ENCODE results near the gene YWHAQ. TPM values are rescaled to one million over a fixed set of nuclear protein-coding genes. Genes with fewer than 3 reads are reported as not detected.

Gene YWHAQ
- total RNA-seq, 1 donor from 2014 or later: 655 TPM

DNA sequence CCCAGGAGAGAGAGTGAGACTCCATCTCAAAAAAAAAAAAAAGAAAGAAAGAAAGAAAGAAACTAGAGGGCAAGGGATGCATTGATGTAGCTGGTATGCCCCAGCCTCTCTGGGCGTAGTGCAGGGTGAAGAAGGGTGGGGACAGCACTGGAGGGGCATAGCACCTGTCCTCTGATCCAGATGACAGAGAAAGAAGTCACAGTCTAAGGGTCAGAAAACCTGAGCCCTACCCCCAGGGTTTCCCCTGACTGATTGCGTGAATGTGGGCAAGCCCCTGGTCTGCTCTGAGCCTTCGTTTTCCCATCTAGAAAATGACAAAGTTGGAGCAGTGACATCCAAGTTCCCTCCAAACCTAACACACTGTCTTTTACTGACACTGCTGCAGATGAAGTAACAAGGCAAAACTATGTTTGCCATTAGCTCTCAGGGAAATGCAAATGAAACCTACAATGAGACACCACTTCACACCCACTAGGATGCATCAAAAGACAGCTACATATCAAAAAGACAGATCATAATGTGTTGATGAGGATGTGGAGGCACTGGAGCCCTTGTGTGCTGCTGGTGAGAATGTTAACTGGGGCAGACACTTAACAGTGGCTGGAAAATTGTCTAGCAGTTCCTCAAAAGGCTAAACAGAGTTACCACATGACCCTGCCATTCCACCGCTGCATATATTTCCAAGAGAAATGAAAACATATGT is 19.5 kb upstream of the YWHAQ start:
- peaks cover 18% of the 10 kb centered on the region for H3K27me3 Mint-ChIP-seq (ENCODE audit: insufficient read depth, low read depth)
- no peak overlapping the region for H3K9ac ChIP-seq

DNA sequence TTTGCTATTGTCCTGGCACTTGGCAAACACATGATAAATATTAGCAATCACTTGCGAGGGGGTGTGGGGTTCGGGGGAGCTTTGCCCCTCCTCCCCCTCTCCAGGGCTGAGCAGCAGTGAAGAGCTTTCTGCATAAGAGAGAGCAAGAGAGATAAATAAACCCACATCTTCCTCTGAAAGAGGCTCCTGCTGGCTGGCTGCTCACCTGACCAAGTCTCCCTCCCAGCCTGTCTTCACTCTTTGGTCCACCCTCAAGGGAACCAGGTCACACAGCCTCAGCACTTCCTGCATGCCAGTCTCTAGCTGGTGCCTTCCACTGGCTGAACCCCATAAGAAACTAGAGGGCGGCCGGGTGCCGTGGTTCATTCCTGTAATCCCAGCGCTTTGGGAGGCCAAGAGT is 18.5 kb upstream of the YWHAQ start:
- H3K27ac Mint-ChIP-seq: no peak overlapping the region
- H3K79me2 ChIP-seq (ENCODE audit: low read depth): no peaks in the 10 kb centered on the region
- TF ChIP-seq, protein P1, sequence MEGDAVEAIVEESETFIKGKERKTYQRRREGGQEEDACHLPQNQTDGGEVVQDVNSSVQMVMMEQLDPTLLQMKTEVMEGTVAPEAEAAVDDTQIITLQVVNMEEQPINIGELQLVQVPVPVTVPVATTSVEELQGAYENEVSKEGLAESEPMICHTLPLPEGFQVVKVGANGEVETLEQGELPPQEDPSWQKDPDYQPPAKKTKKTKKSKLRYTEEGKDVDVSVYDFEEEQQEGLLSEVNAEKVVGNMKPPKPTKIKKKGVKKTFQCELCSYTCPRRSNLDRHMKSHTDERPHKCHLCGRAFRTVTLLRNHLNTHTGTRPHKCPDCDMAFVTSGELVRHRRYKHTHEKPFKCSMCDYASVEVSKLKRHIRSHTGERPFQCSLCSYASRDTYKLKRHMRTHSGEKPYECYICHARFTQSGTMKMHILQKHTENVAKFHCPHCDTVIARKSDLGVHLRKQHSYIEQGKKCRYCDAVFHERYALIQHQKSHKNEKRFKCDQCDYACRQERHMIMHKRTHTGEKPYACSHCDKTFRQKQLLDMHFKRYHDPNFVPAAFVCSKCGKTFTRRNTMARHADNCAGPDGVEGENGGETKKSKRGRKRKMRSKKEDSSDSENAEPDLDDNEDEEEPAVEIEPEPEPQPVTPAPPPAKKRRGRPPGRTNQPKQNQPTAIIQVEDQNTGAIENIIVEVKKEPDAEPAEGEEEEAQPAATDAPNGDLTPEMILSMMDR (IDR thresholded peaks at IDR 0.05): no peak
- TF ChIP-seq EZH2 (IDR thresholded peaks at IDR 0.05) (no peak), EZH2phosphoT487 (IDR thresholded peaks at IDR 0.05) (no peak)
- H3K9me3 Mint-ChIP-seq: peaks cover 3% of the 10 kb centered on the region
- H3K4me1 Mint-ChIP-seq: peaks cover 19% of the 10 kb centered on the region
- H4K20me1 ChIP-seq (ENCODE audit: low read depth): no peaks in the 10 kb centered on the region
- H2AFZ ChIP-seq (replicated peaks): no peak overlapping the region
- H3K4me3 ChIP-seq: no peak overlapping the region
- H3K27me3 ChIP-seq: no peaks in the 10 kb centered on the region
- no peak overlapping the region for H3K27ac ChIP-seq
- H3K36me3 Mint-ChIP-seq: no peaks in the 10 kb centered on the region
- no peaks in the 10 kb centered on the region for H3K36me3 ChIP-seq
- peaks cover 18% of the 10 kb centered on the region for H3K27me3 Mint-ChIP-seq (ENCODE audit: insufficient read depth, low read depth)
- no peaks in the 10 kb centered on the region for H3K9me3 ChIP-seq (ENCODE audit: low read depth)
- H3F3A ChIP-seq (ENCODE audit: low read depth): no peaks in the 10 kb centered on the region
- H3K4me3 Mint-ChIP-seq: no peak overlapping the region
- DNase-seq (ENCODE audit: low spot score): no peak
- no peak overlapping the region for H3K4me2 ChIP-seq
- H3K9ac ChIP-seq: no peak overlapping the region
- H3K4me1 ChIP-seq: no peaks in the 10 kb centered on the region

More for the DNA sequence above, 19.5 kb upstream of the YWHAQ start:
- Mint-ChIP-seq H3K4me3 (no peak overlapping the region), H3K9me3 (peaks cover 3% of the 10 kb centered on the region), H3K27ac (peak overlapping the region; percentile 67), H3K36me3 (no peaks in the 10 kb centered on the region), H3K4me1 (peaks cover 24% of the 10 kb centered on the region)
- no peaks in the 10 kb centered on the region for H3K27me3 ChIP-seq
- H2AFZ ChIP-seq (replicated peaks): no peak overlapping the region
- no peaks in the 10 kb centered on the region for H3K36me3 ChIP-seq
- H4K20me1 ChIP-seq (ENCODE audit: low read depth): no peaks in the 10 kb centered on the region
- DNase-seq (ENCODE audit: low spot score): no peak
- no peaks in the 10 kb centered on the region for H3K9me3 ChIP-seq (ENCODE audit: low read depth)
- no peak overlapping the region for H3K27ac ChIP-seq
- no peaks in the 10 kb centered on the region for H3F3A ChIP-seq (ENCODE audit: low read depth)
- no peaks in the 10 kb centered on the region for H3K79me2 ChIP-seq (ENCODE audit: low read depth)
- H3K4me3 ChIP-seq: no peak overlapping the region
- TF ChIP-seq, protein P1 (IDR thresholded peaks at IDR 0.05): no peak
- TF ChIP-seq EZH2phosphoT487 (IDR thresholded peaks at IDR 0.05): no peak
- TF ChIP-seq EZH2 (IDR thresholded peaks at IDR 0.05): no peak
- H3K4me2 ChIP-seq: no peak overlapping the region
- no peaks in the 10 kb centered on the region for H3K4me1 ChIP-seq

DNA sequence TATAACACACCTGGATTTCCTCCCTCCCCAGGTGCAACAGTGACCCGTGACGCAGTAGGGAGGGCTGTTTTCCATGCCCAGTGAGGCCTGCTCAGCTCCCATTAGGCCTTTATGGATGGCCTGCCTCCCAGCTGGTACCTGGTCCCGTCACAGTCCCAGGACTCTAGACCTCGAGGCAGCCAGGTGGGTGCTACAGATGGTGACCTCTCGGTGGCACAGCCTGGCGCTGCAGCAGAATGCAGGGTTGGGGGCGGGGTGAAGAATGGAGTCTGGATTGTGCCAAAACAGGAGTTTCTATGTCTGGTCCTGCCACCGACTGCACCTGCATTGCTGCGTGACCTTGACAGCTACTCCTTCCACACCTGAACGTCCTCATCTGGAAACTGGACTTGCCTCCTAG is 18.0 kb upstream of the YWHAQ start:
- no peak overlapping the region for H2AFZ ChIP-seq (replicated peaks)
- peaks cover 20% of the 10 kb centered on the region for H3K4me1 Mint-ChIP-seq
- no peak overlapping the region for H3K27ac ChIP-seq
- no peaks in the 10 kb centered on the region for H3K4me1 ChIP-seq
- no peak for TF ChIP-seq EZH2 (IDR thresholded peaks at IDR 0.05)
- TF ChIP-seq, protein P1 (IDR thresholded peaks at IDR 0.05): no peak
- TF ChIP-seq EZH2phosphoT487 (IDR thresholded peaks at IDR 0.05): no peak
- no peak overlapping the region for H3K27ac Mint-ChIP-seq
- no peaks in the 10 kb centered on the region for H3K36me3 ChIP-seq
- no peak overlapping the region for H3K9ac ChIP-seq
- H3K27me3 Mint-ChIP-seq (ENCODE audit: insufficient read depth, low read depth): peaks cover 18% of the 10 kb centered on the region
- H4K20me1 ChIP-seq (ENCODE audit: low read depth): no peaks in the 10 kb centered on the region
- H3K79me2 ChIP-seq (ENCODE audit: low read depth): no peaks in the 10 kb centered on the region
- H3K27me3 ChIP-seq: no peaks in the 10 kb centered on the region
- H3K36me3 Mint-ChIP-seq: no peaks in the 10 kb centered on the region
- no peak for DNase-seq (ENCODE audit: low spot score)
- peaks cover 3% of the 10 kb centered on the region for H3K9me3 Mint-ChIP-seq
- H3F3A ChIP-seq (ENCODE audit: low read depth): no peaks in the 10 kb centered on the region
- no peaks in the 10 kb centered on the region for H3K9me3 ChIP-seq (ENCODE audit: low read depth)
- no peak overlapping the region for H3K4me3 ChIP-seq
- no peak overlapping the region for H3K4me3 Mint-ChIP-seq
- no peak overlapping the region for H3K4me2 ChIP-seq

All from neural progenitor cell (in vitro differentiated cells).